Activated CD8-positive, alpha-beta memory T cell treated with anti-CD3 and anti-CD28 coated beads, Interleukin-2, amount 50 U/mL, for 24 hours (primary cell): ENCODE data around the gene ZDHHC14.
"Not testable (repeated sequence)": the region's sequence is repeated elsewhere in the genome, so short reads cannot be mapped to it uniquely, and the experiment has no call there.

ENCODE experiments used
- DNase-seq: peaks from one replicate; pipeline ENCODE4 v3.0.0-alpha.2; 2020; ENCODE audit errors: extremely low read depth

ZDHHC14 gene

GRCh38 chr6:157552081-157552747, 171.2 kb downstream of the ZDHHC14 start:
- no peak for DNase-seq

DNA sequence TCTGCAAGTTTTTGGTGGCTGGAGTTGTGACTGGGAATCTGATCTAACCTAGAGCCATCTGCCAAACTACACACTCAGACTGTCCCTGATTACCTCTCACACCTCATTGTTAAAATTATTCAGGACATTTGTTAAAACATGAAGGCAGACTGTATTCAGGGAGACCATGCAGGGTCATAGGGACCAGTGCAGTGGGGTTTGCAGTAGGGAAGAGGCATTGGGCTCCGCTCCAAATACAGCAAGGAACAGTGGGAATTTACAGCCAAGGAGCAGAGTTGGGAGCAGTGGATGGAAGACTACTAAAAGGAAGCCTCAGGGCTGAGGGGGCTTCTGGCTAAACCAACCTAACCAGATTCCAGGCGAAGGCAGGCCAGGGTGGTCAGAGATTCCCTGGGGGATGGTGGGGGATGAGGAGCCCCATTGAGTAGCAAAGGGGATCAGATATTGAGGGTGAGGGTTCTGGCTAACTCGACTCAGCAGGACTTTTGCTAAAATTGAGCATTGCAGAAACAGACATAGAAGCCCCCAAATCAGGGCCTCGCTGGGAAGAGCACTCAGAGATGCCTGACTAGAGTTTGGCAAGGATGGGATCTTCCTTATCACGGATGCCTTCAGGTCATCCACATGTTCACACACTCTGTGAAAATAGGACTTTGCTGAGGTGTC, 172.0 kb downstream of the ZDHHC14 start:
- no peak for DNase-seq

- no peak for DNase-seq
Observed at GRCh38 chr6:157554747-157555146, 173.8 kb downstream of the ZDHHC14 start.

DNA sequence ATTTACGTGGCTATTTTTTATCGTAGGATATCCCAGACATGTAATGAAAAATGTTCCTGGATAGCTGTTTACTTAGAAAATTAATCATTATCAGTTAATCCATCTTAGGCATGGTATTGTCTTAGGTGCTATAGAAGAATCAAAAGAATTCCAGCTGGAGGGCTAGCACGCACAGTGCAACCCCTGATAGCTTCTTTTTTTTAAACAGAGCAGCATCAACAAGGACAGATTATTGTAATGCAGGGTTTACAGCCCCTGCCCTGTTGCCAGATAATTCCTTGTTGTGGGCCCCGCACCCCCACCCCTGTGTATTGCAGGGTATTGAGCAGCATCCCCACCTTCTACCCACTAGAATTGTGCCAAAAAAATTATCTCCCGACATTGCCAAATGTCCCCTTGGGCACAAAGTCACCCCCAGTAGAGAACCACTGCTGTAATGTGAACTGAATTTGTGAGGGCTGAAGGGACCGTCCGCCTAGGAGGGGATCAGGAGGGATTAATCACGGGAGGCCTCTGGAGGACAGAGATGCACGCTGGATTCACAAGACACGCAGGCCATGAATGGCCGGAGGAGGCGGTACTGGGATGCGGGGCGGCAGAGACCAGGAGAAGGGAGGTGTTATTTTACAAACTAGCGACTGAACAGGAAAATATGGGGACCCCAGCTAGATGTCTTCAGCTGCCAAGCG, 174.6 kb downstream of the ZDHHC14 start:
- no peak for DNase-seq

- no peak for DNase-seq
Observed at GRCh38 chr6:157556144-157556645, 175.2 kb downstream of the ZDHHC14 start.

DNA sequence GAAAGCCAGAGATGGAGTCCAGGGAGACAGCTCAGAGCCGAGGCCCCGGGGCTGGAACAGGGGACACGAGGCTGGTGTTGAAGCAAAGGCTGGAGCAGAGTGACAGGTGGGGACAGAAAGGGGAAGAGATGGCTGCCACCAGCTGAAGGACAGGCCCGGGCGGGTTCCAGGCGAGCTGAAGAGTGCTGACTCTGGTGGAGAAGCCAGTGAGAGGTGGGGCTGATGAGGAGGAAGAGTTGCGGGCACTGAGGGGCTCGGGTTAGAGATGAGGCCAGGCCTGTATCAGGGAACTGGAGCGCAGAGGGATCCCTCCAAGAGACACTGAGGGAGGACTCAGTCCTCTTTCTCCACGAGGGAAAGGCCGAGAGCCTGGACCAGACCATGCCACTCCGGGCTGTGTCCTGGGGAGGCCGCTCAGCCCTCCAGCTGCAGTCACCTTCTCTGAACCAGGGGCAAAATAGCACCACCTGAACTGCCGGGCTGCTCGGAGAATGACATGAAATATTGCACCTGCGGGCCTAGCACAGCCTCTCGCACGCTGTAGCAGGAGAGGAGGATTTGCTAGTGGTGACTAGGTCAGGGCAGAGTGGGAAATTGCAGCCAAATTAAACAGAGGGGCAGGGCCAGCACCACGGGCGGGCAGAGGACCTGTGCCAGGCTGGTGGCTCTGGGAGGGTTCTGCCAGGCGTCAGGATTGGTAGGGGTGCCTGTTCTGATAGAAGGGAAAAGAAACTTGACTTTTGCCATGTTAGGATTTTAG, 175.9 kb downstream of the ZDHHC14 start:
- DNase-seq = no peak

GRCh38 chr6:157557559-157557958, 176.6 kb downstream of the ZDHHC14 start:
- DNase-seq = no peak

- DNase-seq = no peak
Observed at GRCh38 chr6:157558049-157558448, 177.1 kb downstream of the ZDHHC14 start.

GRCh38 chr6:157558487-157559200, 177.7 kb downstream of the ZDHHC14 start:
- no peak for DNase-seq

DNA sequence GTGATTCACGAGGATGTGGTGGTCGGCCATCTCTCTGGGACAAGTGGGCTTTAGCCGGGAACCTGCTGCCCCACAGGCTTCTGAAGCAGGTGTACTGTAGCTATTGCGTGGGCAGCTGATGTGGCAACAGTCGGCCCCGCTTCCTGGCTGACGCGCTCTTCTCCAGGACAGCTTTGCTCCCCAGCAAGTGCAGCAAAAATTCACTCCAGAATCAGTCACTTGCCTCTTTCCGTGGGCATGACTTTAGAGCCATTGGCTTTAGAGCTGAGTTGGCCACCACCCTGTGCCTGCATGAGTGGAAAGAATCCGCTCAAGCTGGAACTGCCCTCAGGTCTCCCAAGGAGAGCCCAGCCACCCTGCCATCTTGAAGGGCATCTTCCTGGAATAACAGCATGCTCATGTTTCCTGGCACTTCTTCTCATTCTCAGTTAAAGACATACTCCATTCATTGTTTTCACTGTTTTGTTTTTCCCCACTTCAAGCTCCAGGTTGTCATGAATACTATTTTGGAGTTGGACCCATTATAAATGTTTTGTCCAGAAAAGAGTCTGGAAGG, 178.3 kb downstream of the ZDHHC14 start:
- no peak for DNase-seq

GRCh38 chr6:157560063-157560462, 179.1 kb downstream of the ZDHHC14 start:
- not testable (repeated sequence) for DNase-seq

DNA sequence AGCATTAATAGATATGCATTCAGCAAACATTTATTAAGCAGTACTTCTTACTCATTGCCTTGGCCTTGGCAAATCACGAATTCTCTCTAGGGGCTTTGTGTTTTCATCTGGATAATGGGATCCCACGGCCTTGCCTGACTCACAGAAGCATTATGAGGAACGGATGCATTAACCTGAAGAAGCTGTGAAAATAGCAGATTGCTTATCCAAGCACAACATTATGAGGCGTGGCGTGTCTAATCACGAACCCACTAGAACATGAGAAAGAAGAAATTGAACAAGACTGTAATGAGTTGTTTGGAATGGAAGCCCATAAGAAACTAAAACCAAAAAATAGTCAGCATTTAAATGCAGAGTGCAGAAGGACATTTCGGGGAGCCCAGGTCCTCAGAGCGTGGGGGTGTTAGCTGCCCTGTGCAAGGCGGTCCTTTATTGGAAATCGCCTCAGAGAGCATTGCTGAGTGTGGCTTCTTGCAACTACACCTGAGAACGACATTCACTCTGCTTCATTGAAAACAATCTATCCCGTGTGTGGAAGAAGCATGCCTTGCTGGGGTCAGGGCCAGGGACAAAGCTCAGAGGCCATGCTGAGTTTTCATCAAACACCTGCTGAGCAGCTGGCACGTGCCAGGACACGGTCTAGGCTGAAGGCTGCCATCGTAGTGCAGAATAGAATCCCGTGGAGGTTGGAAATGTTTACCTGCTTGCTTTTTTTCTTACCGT, 179.9 kb downstream of the ZDHHC14 start:
- no peak for DNase-seq

GRCh38 chr6:157561414-157561790, 180.4 kb downstream of the ZDHHC14 start:
- no peak for DNase-seq

DNA sequence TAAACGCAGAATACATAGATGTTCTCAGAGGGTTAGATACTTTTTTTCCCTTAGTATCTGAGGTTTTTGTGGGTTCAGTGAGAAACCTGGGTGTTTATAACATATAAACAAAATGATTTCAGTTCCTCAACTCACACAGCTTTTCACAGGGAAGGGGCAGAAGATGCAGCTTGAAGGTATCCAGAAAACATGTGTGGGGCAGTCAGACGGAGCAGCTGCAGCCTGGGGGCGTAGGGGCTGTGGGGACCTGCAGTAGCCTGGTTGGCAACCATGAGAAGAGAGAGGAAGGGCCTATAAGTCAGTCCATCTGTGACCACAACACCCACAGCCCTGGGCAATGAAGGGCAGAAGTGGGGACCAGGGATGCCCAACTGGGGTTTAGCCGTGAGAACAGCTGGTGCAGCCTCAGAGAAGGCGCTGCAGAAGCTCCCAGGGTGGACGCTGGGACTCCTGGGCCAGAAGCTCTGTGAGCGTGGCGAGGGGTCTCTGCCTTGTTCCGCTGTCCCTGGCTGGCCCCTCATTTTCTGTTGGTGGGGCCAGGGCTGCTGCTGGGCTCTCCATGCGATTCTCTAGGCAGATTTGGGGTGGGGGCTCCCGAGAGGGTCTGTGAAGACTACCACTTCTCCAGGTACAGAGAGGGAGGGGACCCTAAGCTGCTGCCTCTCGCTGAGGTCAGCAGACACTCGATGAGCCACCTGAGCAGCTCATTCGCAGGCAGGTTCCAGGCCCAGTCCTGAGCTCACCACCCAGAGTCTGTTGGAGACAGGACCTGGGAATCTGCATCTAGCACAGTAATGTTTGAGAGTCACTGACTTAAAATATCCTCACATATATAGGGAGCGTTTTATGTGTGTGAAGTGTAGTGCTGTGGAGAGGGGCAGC, 181.2 kb downstream of the ZDHHC14 start:
- DNase-seq = no peak

DNA sequence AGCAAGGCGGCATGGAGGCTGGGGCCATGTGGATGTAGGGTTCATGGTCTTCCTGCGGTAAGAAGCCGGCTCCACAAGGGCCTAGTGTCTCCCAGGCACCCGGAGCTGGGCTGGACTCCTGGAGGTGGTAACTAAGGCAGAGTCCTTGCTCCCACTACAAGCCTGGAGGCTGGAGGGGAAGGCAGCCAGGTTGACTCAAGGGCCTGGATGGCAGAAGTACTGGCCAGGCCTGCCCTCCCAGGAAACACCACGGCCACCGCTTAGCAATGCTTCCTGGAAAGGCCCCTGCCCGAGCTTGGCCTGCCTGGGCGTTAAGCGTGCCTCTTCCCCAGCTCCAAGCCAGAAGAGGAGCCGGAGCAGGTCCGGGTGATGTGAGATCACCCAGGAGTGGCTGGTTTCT, 182.0 kb downstream of the ZDHHC14 start:
- DNase-seq = no peak

- no peak for DNase-seq
Observed at GRCh38 chr6:157563611-157564284, 182.8 kb downstream of the ZDHHC14 start.

DNA sequence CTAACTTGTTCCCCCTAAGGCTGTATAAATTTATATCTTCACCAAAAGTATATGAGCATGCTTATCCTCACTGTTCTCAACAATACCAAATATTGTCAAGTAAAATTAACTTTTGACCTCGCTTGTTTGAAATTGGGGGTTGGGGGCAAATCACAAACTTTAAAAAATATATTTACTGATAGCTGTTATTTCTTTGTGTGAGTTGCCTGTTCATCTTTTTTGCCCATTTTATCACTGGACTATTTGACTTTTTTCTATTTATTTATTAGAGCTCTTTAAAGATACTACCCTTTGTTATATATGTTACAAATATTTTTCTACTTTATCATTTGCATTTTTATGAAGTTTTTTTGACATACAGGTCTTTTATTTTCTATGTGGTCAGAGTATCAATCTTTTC, 187.7 kb downstream of the ZDHHC14 start:
- DNase-seq = no peak

DNA sequence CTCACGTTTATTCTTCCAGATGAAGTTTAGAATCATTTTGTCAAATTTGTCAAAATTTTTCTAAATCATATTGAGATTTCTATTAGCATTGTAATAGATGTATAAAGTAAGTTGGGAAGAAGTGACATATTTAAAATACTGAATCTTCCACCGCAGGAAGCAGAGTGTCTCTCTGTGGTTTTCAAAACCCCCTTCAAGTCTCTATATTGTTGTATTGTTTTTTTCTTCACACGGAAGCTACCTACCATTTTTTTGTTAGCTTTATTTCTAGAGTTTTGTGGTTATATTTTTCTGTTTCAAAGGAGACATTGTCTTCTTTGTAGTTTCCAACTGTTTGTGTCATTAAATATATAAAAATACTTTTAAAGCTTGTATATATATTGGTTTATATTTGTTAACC, 188.6 kb downstream of the ZDHHC14 start:
- DNase-seq = no peak

DNA sequence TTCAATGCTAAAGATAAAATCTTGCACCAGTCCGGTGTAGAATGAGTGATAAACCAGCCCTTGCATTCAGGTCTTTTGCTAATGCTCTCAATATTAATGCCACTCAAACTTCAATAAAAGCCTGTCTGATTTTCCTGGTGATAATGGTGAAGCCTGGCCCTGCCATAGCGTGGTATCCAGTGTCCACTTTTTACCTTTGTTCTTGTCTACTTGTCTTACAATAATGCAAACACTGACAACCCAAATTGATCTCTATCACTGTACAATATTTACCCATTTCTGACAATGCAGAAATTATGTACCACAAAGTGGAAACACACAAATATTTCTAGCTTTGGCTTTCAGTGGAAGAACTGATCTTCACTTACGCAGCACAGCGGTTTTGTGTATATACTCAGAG, 189.1 kb downstream of the ZDHHC14 start:
- DNase-seq = no peak
